ENCODE results near the gene OSBPL6.

The OSBPL6 gene

DNA sequence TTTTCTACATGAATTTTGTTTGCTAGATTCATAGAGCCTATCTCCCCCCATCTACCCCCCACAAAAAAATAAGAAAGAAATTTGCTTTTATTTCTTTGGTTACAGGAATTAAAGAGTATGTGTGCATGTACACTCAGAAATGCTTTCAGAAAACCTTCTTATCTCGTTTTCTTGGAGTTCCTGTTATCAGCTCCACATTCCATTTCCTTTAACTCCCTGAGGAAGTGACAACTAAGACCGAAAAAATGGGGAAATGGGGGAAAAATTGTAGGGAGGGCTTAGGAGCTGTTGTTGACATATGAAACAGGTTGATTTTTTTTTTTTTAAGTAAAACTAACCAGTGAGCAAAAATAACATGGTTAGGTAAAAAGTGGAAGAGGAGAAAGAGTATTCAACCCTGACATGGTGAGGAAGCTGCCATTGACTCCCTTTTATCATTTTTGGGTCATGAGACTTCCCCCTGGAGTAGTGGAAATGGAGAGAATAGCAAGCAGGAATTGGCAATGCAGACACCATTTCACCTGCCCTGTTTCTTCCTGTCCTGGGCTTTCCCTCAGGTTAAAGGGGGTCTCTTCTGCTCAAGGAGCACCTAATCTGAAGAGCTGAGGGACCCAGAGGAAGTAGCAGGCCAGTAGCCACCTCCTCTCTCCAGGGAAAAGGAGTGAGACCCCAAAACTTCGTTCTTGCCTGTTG, 93.5 kb downstream of the OSBPL6 start:
- H3K4me3 ChIP-seq (ENCODE audit: low read depth, low read length) = no peak overlapping the region
- TF ChIP-seq, protein P1, sequence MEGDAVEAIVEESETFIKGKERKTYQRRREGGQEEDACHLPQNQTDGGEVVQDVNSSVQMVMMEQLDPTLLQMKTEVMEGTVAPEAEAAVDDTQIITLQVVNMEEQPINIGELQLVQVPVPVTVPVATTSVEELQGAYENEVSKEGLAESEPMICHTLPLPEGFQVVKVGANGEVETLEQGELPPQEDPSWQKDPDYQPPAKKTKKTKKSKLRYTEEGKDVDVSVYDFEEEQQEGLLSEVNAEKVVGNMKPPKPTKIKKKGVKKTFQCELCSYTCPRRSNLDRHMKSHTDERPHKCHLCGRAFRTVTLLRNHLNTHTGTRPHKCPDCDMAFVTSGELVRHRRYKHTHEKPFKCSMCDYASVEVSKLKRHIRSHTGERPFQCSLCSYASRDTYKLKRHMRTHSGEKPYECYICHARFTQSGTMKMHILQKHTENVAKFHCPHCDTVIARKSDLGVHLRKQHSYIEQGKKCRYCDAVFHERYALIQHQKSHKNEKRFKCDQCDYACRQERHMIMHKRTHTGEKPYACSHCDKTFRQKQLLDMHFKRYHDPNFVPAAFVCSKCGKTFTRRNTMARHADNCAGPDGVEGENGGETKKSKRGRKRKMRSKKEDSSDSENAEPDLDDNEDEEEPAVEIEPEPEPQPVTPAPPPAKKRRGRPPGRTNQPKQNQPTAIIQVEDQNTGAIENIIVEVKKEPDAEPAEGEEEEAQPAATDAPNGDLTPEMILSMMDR (IDR thresholded peaks at IDR 0.05; ENCODE audit: low read depth, low read length) = no peak

DNA sequence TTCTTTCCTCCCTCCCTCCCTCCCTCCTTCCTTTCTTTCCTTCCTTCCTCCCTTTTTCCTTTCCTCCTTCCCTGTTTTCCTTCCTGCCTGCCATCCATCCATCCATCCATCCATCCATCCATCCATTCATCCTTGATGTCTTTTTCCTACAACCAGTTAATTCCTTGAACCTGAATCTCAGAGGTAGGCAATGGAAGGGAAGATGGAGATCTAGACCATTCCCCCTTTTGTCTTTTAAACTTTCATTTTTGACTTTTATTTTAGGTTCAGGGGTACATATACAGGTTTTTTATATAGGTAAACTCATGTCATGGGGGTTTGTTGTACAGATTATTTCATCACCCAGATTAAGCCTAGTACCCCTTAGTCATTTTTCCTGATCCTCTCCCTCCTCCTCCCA, 97.4 kb downstream of the OSBPL6 start:
- TF ChIP-seq, protein P1 (IDR thresholded peaks at IDR 0.05; ENCODE audit: low read depth, low read length) = no peak
- H3K4me3 ChIP-seq (ENCODE audit: low read depth, low read length) = no peak overlapping the region

DNA sequence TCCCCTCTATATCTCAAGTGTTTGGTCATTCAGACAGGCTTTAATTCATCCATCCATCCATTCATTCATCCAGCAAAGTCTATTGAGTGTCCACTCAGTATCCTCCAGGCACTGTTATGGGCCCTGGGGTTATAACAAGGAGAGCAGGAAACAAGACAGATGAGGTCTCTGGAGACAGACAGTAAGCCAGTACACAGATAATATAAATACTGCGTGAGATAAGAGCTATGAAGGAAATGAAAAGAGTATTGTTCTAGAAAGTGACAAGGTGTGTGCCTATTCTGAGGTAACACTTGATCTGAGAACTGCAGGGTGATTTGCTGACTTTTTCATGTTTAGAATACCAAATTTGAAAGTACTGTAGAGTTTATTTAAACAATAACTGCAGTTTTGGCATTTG, 98.3 kb downstream of the OSBPL6 start:
- H3K4me3 ChIP-seq (ENCODE audit: low read depth, low read length) = no peak overlapping the region
- TF ChIP-seq, protein P1 (IDR thresholded peaks at IDR 0.05; ENCODE audit: low read depth, low read length) = no peak

DNA sequence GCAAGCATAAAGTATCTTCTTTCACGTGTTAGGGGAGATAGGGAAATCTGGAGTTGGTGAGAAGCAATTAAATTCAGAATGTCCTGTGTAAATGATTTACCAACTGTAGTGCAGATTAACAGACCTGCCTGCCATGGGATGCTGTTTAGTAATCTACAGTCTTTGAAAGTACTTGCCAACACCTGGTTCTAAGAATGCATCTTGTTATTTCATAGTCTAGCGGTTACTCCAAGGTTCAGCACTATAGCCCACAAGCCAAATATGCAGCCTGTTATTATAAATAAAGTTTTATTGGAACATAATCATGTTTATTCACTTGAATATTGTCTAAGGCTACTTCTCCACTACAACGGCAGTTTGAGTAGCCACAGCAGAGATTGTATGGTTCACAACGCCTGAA, 100.8 kb downstream of the OSBPL6 start:
- TF ChIP-seq, protein P1 (IDR thresholded peaks at IDR 0.05; ENCODE audit: low read depth, low read length) = no peak
- H3K4me3 ChIP-seq (ENCODE audit: low read depth, low read length) = no peak overlapping the region

DNA sequence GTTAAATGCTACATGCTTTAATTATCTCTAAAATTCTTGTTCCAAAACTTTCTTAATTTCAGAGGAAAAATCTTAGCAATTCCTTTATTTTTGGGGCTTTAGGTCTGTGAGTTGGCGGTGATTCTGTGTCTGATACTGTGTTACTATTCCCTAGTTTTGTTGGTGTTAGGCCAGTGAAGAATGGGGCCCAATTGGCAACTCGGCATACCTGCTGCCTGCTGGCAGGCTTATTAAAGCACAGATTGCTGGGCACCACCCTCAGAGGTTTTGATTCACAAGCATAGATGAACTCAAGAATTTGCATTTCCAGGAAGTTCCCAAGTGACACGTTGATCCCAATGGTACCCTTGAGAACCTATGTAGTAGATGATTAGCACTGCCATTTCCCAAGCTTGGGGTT, 101.6 kb downstream of the OSBPL6 start:
- TF ChIP-seq, protein P1 (IDR thresholded peaks at IDR 0.05; ENCODE audit: low read depth, low read length) = no peak
- H3K4me3 ChIP-seq (ENCODE audit: low read depth, low read length) = no peak overlapping the region

DNA sequence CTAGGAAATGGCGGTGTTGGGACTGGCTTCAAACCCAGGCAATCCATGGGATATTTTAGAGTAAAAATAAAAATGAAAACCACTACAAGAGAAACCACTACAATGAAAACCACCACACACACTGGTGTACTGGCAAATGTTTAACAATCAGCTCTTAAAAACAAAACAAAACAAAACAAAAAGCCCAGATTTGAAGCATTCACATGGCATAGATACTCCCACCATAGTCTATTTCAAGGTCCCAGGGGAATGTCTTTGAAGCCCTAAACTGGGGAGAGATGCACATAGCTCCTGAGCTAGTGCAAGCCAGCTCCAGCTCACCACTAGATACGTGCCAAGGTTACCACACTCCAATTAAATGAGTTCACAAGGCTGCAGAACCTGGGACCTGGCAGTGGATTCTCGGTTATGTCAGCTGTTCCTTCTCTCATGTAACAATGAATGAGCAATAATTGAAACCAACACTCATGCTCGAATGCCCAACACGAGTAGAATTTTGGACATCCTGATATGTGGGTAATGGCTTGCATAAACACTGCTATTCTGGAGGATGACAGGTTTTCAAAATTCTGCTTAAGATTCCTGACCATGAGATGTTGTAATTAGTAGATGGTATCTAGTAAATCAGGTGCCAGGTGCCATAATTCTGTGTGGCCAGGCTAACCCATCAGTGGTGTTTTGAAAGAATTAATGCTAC, 102.2 kb downstream of the OSBPL6 start:
- TF ChIP-seq, protein P1 (IDR thresholded peaks at IDR 0.05; ENCODE audit: low read depth, low read length) = no peak
- no peak overlapping the region for H3K4me3 ChIP-seq (ENCODE audit: low read depth, low read length)

DNA sequence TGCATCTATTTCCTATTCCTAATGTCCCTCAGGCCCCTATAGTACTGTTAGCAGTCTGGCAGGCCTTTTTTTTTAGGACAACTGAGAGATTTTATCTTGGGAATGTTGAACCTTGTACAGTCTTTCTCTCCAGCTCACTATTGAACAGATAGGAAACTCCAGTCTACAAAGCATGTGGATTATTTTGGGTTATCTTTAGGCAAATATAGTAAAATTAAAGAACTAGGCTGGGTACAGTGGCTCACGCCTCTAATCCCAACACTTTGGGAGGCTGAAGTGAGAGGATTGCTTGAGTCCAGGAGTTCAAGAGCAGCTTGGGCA, 102.7 kb downstream of the OSBPL6 start:
- H3K4me3 ChIP-seq (ENCODE audit: low read depth, low read length) = no peak overlapping the region
- TF ChIP-seq, protein P1 (IDR thresholded peaks at IDR 0.05; ENCODE audit: low read depth, low read length) = no peak
